ENCODE measurements around the gene FRMPD4. TPM values are rescaled to one million over a fixed set of nuclear protein-coding genes. Genes with fewer than 3 reads are reported as not detected.

The FRMPD4 gene
- total RNA-seq, 2 experiments from 2014 or later, result not detected

DNA sequence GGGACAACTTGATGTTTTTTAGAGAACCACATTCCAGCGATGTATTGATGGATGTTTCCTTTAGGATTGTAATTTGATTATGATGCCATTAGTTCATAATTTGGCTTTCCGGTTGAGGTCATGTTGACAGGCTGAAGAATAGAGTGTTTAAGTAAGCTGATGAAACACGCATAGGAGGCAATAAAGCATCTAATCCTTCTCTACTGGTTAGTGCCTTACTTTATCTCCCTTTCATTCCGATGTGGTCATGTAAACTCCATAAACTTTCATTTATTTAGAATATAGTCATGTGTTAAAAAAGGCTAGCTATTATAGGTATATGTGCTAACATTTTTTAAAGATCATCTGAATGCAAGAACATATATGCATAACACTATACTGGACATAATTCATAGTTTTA lies 15.0 kb downstream of the FRMPD4 start:
- Histone ChIP-seq H3K4me3 (ENCODE audit: low read length) (no peak overlapping the region), H3K9me3 (ENCODE audit: control insufficient read depth in 1 of 2, insufficient read depth in 1 of 2, low read length in 2 of 2) (no peaks in the 10 kb centered on the region), H3K4me1 (ENCODE audit: insufficient read depth, low read length) (no peaks in the 10 kb centered on the region), H3K27ac (ENCODE audit: low read depth in 1 of 2, low read length in 2 of 2) (no peak overlapping the region), H3K36me3 (ENCODE audit: insufficient read depth, low read length) (no peaks in the 10 kb centered on the region), H3K27me3 (ENCODE audit: control insufficient read depth in 1 of 2, insufficient read depth in 2 of 2, low read length in 2 of 2) (no peaks in the 10 kb centered on the region)
- Mint-ChIP-seq H3K4me1 (ENCODE audit: low read depth) (no peaks in the 10 kb centered on the region), H3K27ac (no peak overlapping the region), H3K9me3 (no peaks in the 10 kb centered on the region), H3K4me3 (no peak overlapping the region), H3K36me3 (ENCODE audit: low read depth) (no peaks in the 10 kb centered on the region), H3K27me3 (no peaks in the 10 kb centered on the region)
- CTCF ChIA-PET, result no interaction called here
- DNase-seq, result no peak
- ATAC-seq (ENCODE audit: poor library complexity), result no peak
- no peak for TF ChIP-seq CTCF (IDR thresholded peaks at IDR 0.05)
- POLR2A ChIA-PET, result no interaction called here
- intact Hi-C loops (cut with DNase I, micrococcal nuclease), result no loop called here

DNA sequence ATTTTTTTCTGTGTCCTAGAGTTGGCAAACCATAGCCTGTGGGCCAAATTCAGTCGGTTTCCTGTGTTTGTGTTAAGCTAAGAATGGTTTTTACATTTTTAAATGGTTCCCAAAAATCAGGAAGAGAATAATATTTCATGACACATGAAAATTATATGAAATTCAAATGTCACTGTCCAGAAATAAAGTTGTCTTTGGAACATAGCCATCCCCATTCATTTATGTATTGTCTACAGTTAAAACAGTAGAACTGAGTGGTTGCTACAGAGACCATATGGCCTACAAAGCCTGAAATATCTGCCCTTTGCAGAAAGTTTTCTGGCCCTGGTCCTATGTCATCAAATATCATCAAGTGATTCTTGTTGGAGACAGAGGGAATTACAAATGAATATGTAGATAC lies 15.5 kb downstream of the FRMPD4 start:
- Mint-ChIP-seq H3K27ac (no peak overlapping the region), H3K27me3 (no peaks in the 10 kb centered on the region), H3K9me3 (no peaks in the 10 kb centered on the region), H3K4me3 (no peak overlapping the region), H3K4me1 (ENCODE audit: low read depth) (no peaks in the 10 kb centered on the region), H3K36me3 (ENCODE audit: low read depth) (no peaks in the 10 kb centered on the region)
- CTCF ChIA-PET, result no interaction called here
- DNase-seq (no peak), ATAC-seq (ENCODE audit: poor library complexity) (no peak)
- Histone ChIP-seq H3K4me3 (ENCODE audit: low read length) (no peak overlapping the region), H3K27ac (ENCODE audit: low read depth in 1 of 2, low read length in 2 of 2) (no peak overlapping the region), H3K27me3 (ENCODE audit: control insufficient read depth in 1 of 2, insufficient read depth in 2 of 2, low read length in 2 of 2) (no peaks in the 10 kb centered on the region), H3K4me1 (ENCODE audit: insufficient read depth, low read length) (no peaks in the 10 kb centered on the region), H3K36me3 (ENCODE audit: insufficient read depth, low read length) (no peaks in the 10 kb centered on the region), H3K9me3 (ENCODE audit: control insufficient read depth in 1 of 2, insufficient read depth in 1 of 2, low read length in 2 of 2) (no peaks in the 10 kb centered on the region)
- POLR2A ChIA-PET, result no interaction called here
- TF ChIP-seq CTCF (IDR thresholded peaks at IDR 0.05), result no peak
- intact Hi-C loops (cut with DNase I, micrococcal nuclease), result no loop called here

DNA sequence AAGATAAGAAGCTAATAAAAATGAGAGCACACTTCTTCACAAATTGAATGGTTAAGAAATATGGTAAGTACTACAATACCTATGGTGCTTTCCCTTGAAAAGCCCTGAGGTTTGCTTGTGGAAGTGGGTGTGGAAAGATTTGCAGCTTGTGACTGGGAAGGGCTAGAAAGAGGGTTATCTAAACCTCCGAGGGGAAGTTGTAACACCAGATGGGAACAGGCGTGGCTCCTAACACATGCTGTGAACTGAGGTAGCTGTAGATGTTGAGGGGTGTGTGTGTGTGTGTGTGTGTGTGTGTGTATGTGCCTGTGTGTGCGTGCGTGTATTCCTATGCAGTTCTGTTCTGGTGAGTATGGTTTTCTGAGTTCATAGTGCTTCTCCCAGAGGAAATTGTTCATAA lies 21.5 kb downstream of the FRMPD4 start:
- no peaks in the 10 kb centered on the region for H3K27me3 ChIP-seq (ENCODE audit: control insufficient read depth in 1 of 2, insufficient read depth in 2 of 2, low read length in 2 of 2)
- H3K4me1 ChIP-seq (ENCODE audit: insufficient read depth, low read length), result no peaks in the 10 kb centered on the region
- Mint-ChIP-seq H3K4me3 (no peak overlapping the region), H3K27ac (no peak overlapping the region), H3K4me1 (ENCODE audit: low read depth) (no peaks in the 10 kb centered on the region), H3K9me3 (no peaks in the 10 kb centered on the region), H3K36me3 (ENCODE audit: low read depth) (no peaks in the 10 kb centered on the region), H3K27me3 (no peaks in the 10 kb centered on the region)
- no peaks in the 10 kb centered on the region for H3K9me3 ChIP-seq (ENCODE audit: control insufficient read depth in 1 of 2, insufficient read depth in 1 of 2, low read length in 2 of 2)
- CTCF ChIA-PET, result no interaction called here
- TF ChIP-seq CTCF (IDR thresholded peaks at IDR 0.05), result no peak
- H3K27ac ChIP-seq (ENCODE audit: low read depth in 1 of 2, low read length in 2 of 2), result no peak overlapping the region
- intact Hi-C loops (cut with DNase I, micrococcal nuclease), result no loop called here
- ATAC-seq (ENCODE audit: poor library complexity), result no peak
- no peaks in the 10 kb centered on the region for H3K36me3 ChIP-seq (ENCODE audit: insufficient read depth, low read length)
- POLR2A ChIA-PET, result no interaction called here
- DNase-seq, result no peak
- H3K4me3 ChIP-seq (ENCODE audit: low read length), result no peak overlapping the region
